Keratinocyte (primary cell): ENCODE data around the gene GYS2. TPM values are rescaled to one million over a fixed set of nuclear protein-coding genes. Genes with fewer than 3 reads are reported as not detected.
"Not testable (repeated sequence)": the region's sequence is repeated elsewhere in the genome, so short reads cannot be mapped to it uniquely, and the experiment has no call there.

Source experiments
- DNase-seq: peaks from one replicate; pipeline ENCODE4 v3.0.0-alpha.2; 2011; ENCODE audit warnings: low read depth, missing footprints, low spot score
- FAIRE-seq: peaks from 2 replicates; lab custom pipeline; 2011; peaks lifted over from hg19 to GRCh38; lab: Jason Lieb, UNC
- H2AFZ ChIP-seq: 2 replicates; pipeline ENCODE4 v1.6.0; 2012; ENCODE audit warnings: low read length, control low read depth, inconsistent platforms; ENCODE audit not compliant: control insufficient read depth
- H3K27ac ChIP-seq: 2 replicates; pipeline ENCODE4 v1.5.1; 2011; ENCODE audit warnings: low read length; ENCODE audit not compliant: control insufficient read depth, insufficient read depth
- H3K27me3 ChIP-seq: 3 replicates; pipeline ENCODE4 v1.6.0; 2011; ENCODE audit warnings: low read length; ENCODE audit not compliant: control insufficient read depth, insufficient read depth; ENCODE audit errors: extremely low read depth
- H3K36me3 ChIP-seq, 2 experiments: 2 replicates in 1 of 2; 3 replicates in 1 of 2; pipeline ENCODE4 v1.5.1; 2011; ENCODE audit warnings: low read length in 2 of 2, mild to moderate bottlenecking in 1 of 2; ENCODE audit not compliant: control insufficient read depth in 2 of 2, insufficient read depth in 2 of 2; ENCODE audit errors: extremely low read depth in 1 of 2
- H3K4me1 ChIP-seq: 3 replicates; pipeline ENCODE4 v1.5.1; 2011; ENCODE audit warnings: low read length; ENCODE audit not compliant: control insufficient read depth, insufficient read depth; ENCODE audit errors: extremely low read depth
- H3K4me2 ChIP-seq: 3 replicates; pipeline ENCODE4 v1.6.0; 2011; ENCODE audit warnings: low read depth, low read length; ENCODE audit not compliant: control insufficient read depth, insufficient read depth; ENCODE audit errors: extremely low read depth
- H3K4me3 ChIP-seq, 3 experiments: fragments of 200-600 bp in 1 of 3; sonication (generic) in 1 of 3; 2 replicates in 2 of 3; 3 replicates in 1 of 3; pipeline ENCODE4 v1.5.1; 2011 to 2016; ENCODE audit warnings: low read length in 3 of 3, mild to moderate bottlenecking in 3 of 3, control low read depth in 2 of 3, inconsistent platforms in 1 of 3, low read depth in 1 of 3, mixed read lengths in 1 of 3, mixed run types in 1 of 3, moderate library complexity in 1 of 3; ENCODE audit not compliant: control insufficient read depth in 2 of 3, insufficient read depth in 2 of 3; ENCODE audit errors: extremely low read depth in 1 of 3
- H3K79me2 ChIP-seq: 2 replicates; pipeline ENCODE4 v1.6.0; 2012; ENCODE audit warnings: low read length; ENCODE audit not compliant: control insufficient read depth, insufficient read depth
- H3K9ac ChIP-seq: 3 replicates; pipeline ENCODE4 v1.6.0; 2011; ENCODE audit warnings: low read length; ENCODE audit not compliant: control insufficient read depth, insufficient read depth; ENCODE audit errors: extremely low read depth
- H3K9me1 ChIP-seq: 3 replicates; pipeline ENCODE4 v1.6.0; 2011; ENCODE audit warnings: low read length; ENCODE audit not compliant: control insufficient read depth, insufficient read depth; ENCODE audit errors: extremely low read depth
- H3K9me3 ChIP-seq: 2 replicates; pipeline ENCODE4 v1.5.1; 2012; ENCODE audit warnings: low read depth, low read length; ENCODE audit not compliant: control insufficient read depth
- H4K20me1 ChIP-seq: 3 replicates; pipeline ENCODE4 v1.6.0; 2011; ENCODE audit warnings: low read length; ENCODE audit not compliant: control insufficient read depth, insufficient read depth; ENCODE audit errors: extremely low read depth
- CTCF ChIP-seq, 3 experiments: IDR thresholded peaks in 1 of 3; conservative IDR thresholded peaks in 1 of 3; optimal IDR thresholded peaks in 1 of 3; 2 replicates in 2 of 3; 3 replicates in 1 of 3; pipeline versions ENCODE3 to v1.5.1; 2011; ENCODE audit warnings: low read length in 3 of 3, mild to moderate bottlenecking in 3 of 3, moderate library complexity in 2 of 3, control low read depth in 1 of 3, inconsistent platforms in 1 of 3; ENCODE audit not compliant: insufficient read depth in 2 of 3; ENCODE audit errors: extremely low read depth in 1 of 3
- EZH2 ChIP-seq: IDR thresholded peaks from one replicate; pipeline ENCODE4 v1.6.1; 2012; ENCODE audit warnings: inconsistent platforms, mild to moderate bottlenecking, low read length, moderate library complexity
- dilution Hi-C: fragments of 300-500 bp; cut with MboI; formaldehyde crosslinking; loops from one replicate; pipeline ENCODE4 v1.7.0; 2020; ENCODE audit warnings: low sequenced_read_pairs; ENCODE audit not compliant: extremely low pct_ligation_motif_present
- polyA plus RNA-seq, 5 experiments: library from polyadenylated mRNA; depleted of rRNA in 3 of 5; stranded (reverse) in 3 of 5; stranded (forward) in 1 of 5; unstranded in 1 of 5; fragments of >200 nt; gene quantifications; 1 replicate in 1 of 5; 2 replicates in 3 of 5; 3 replicates in 1 of 5; pipeline versions ENCODE4 v1.2.1 to v1.2.3, GENCODE V29; 2011 to 2012; ENCODE audit warnings: missing spikeins in 2 of 5, low read depth in 1 of 5, low replicate concordance in 1 of 5

Gene GYS2
- polyA plus RNA-seq, 1 donor (not counting 4 experiments of a cell fraction or from before 2014, with no cell fraction given), result not detected

- Histone ChIP-seq H3K9me3 (no peaks in the 10 kb centered on the region), H3K9ac (no peak overlapping the region), H3K4me3 (no peak overlapping the region), H2AFZ (no peak overlapping the region), H3K27ac (no peak overlapping the region), H3K4me2 (no peak overlapping the region), H3K36me3 (peaks cover 15 to 35% of the 10 kb centered on the region in 2 experiments), H3K27me3 (no peaks in the 10 kb centered on the region), H4K20me1 (no peaks in the 10 kb centered on the region), H3K79me2 (peaks cover 50% of the 10 kb centered on the region), H3K9me1 (no peaks in the 10 kb centered on the region), H3K4me1 (peaks cover 8% of the 10 kb centered on the region)
- FAIRE-seq (no peak), DNase-seq (no peak)
- dilution Hi-C loops, result no loop called here
- no peak for TF ChIP-seq CTCF (optimal IDR thresholded peaks at IDR 0.05 in 1 of 3, IDR thresholded peaks at IDR 0.05 in 1 of 3, conservative IDR thresholded peaks at IDR 0.05 in 1 of 3; ENCODE audit: extremely low read depth in 1 of 3, insufficient read depth in 2 of 3, low read length in 3 of 3)
- no peak for TF ChIP-seq EZH2
Measured at GRCh38 chr12:21648378-21648777, 43.7 kb upstream of the GYS2 start.

DNA sequence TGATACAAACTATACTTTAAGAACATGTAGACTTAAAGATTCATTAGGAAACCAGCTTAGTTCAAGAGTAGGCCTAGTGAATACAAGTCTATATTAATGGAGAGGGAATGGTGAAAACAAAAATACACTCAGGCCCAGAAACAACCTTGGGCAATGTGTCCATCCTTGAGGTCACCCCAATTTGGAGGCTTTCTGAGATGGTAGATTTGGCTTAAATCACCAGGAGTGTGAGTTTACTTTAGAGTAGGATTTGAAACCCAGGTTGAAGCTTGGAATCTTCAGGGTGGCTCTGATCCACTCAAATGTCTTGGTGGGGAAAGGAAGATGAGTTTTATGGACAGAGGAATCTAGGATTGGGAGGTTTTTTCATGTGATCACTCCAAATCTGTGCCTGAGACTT lies 42.5 kb upstream of the GYS2 start:
- Histone ChIP-seq H3K4me2 (no peak overlapping the region), H3K9me3 (no peaks in the 10 kb centered on the region), H2AFZ (no peak overlapping the region), H3K27me3 (no peaks in the 10 kb centered on the region), H3K79me2 (peaks cover 41% of the 10 kb centered on the region), H4K20me1 (peaks cover 3% of the 10 kb centered on the region), H3K36me3 (peaks cover 10 to 40% of the 10 kb centered on the region in 2 experiments), H3K9me1 (no peaks in the 10 kb centered on the region), H3K4me1 (peaks cover 13% of the 10 kb centered on the region), H3K27ac (no peak overlapping the region), H3K4me3 (no peak overlapping the region), H3K9ac (no peak overlapping the region)
- no peak for TF ChIP-seq CTCF (optimal IDR thresholded peaks at IDR 0.05 in 1 of 3, IDR thresholded peaks at IDR 0.05 in 1 of 3, conservative IDR thresholded peaks at IDR 0.05 in 1 of 3; ENCODE audit: extremely low read depth in 1 of 3, insufficient read depth in 2 of 3, low read length in 3 of 3)
- no peak for TF ChIP-seq EZH2
- FAIRE-seq, result no peak
- dilution Hi-C loops, result no loop called here
- DNase-seq, result no peak

DNA sequence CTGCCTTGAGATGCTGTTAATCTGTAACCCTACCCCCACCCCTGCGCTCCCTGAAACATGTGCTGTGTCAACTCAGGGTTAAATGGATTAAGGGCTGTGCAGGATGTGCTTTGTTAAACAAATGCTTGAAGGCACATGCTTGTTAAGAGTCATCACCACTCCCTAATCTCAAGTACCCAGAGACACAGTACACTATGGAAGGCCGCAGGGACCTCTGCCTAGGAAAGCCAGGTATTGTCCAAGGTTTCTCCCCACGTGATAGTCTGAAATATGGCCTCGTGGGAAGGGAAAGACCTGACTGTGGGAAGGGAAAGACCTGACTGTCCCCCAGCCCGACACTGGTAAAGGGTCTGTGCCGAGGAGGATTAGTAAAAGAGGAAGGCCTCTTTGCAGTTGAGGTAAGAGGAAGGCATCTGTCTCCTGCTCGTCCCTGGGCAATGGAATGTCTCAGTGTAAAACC lies 40.4 kb upstream of the GYS2 start:
- H3K36me3 ChIP-seq, result peaks cover 9 to 33% of the 10 kb centered on the region in 2 experiments

More for the DNA sequence above, 40.4 kb upstream of the GYS2 start:
- H3K4me1 ChIP-seq, result peaks cover 13% of the 10 kb centered on the region
- DNase-seq, H3K4me3 ChIP-seq, H2AFZ ChIP-seq, H3K4me2 ChIP-seq, H3K9me1 ChIP-seq, H3K9ac ChIP-seq, H4K20me1 ChIP-seq, FAIRE-seq, dilution Hi-C loops, H3K9me3 ChIP-seq, H3K27me3 ChIP-seq: not testable (repeated sequence)
- H3K79me2 ChIP-seq, result peaks cover 26% of the 10 kb centered on the region
- peak overlapping the region; percentile 30 for H3K27ac ChIP-seq
